Hepatocyte (in vitro differentiated cells): ENCODE data around the gene AP5Z1. TPM values are rescaled to one million over a fixed set of nuclear protein-coding genes. Genes with fewer than 3 reads are reported as not detected.

ENCODE experiments used
- DNase-seq: peaks from one replicate; pipeline ENCODE4 v3.0.0-alpha.2; 2016; ENCODE audit warnings: low spot score
- H2AFZ ChIP-seq: fragments of 200-600 bp; sonication (generic); 2 replicates; pipeline ENCODE4 v1.6.0; 2016; ENCODE audit warnings: antibody characterized with exemption, mild to moderate bottlenecking
- H3K27ac ChIP-seq: fragments of 200-600 bp; sonication (generic); 2 replicates; pipeline ENCODE4 v1.5.1; 2016; ENCODE audit warnings: mild to moderate bottlenecking
- H3K27me3 ChIP-seq: fragments of 200-600 bp; sonication (generic); 2 replicates; pipeline ENCODE4 v1.6.1; 2016
- H3K36me3 ChIP-seq: fragments of 200-600 bp; sonication (generic); replicated peaks from 2 replicates; pipeline ENCODE4 v1.5.1; 2016; ENCODE audit warnings: low read depth; ENCODE audit not compliant: insufficient read depth
- H3K4me1 ChIP-seq: fragments of 200-600 bp; sonication (generic); 2 replicates; pipeline ENCODE4 v1.5.1; 2016; ENCODE audit warnings: mild to moderate bottlenecking, moderate library complexity; ENCODE audit not compliant: insufficient read depth
- H3K4me2 ChIP-seq: fragments of 200-600 bp; sonication (generic); 2 replicates; pipeline ENCODE4 v1.6.0; 2016
- H3K4me3 ChIP-seq: fragments of 200-600 bp; sonication (generic); 2 replicates; pipeline ENCODE4 v1.5.1; 2016; ENCODE audit warnings: mild to moderate bottlenecking
- H3K79me2 ChIP-seq: fragments of 200-600 bp; sonication (generic); 2 replicates; pipeline ENCODE4 v1.6.0; 2017; ENCODE audit warnings: mild to moderate bottlenecking
- H3K9me2 ChIP-seq: fragments of 200-600 bp; sonication (generic); replicated peaks from 2 replicates; pipeline ENCODE4 v1.6.0; 2017; ENCODE audit warnings: mild to moderate bottlenecking; ENCODE audit not compliant: insufficient read depth
- H3K9me3 ChIP-seq: fragments of 200-600 bp; sonication (generic); 2 replicates; pipeline ENCODE4 v1.5.1; 2016; ENCODE audit warnings: low read depth, mild to moderate bottlenecking
- H4K20me1 ChIP-seq: fragments of 200-600 bp; sonication (generic); 2 replicates; pipeline ENCODE4 v1.6.0; 2016; ENCODE audit warnings: mild to moderate bottlenecking; ENCODE audit not compliant: insufficient read depth, poor library complexity, severe bottlenecking
- EZH2 ChIP-seq: fragments of 200-600 bp; sonication (generic); IDR thresholded peaks from 2 replicates; pipeline ENCODE4 v1.6.1; 2016; ENCODE audit warnings: antibody characterized with exemption, mild to moderate bottlenecking, borderline replicate concordance
- EZH2phosphoT487 ChIP-seq: fragments of 200-600 bp; sonication (generic); IDR thresholded peaks from one replicate; pipeline ENCODE4 v1.6.1; 2018; ENCODE audit warnings: antibody characterized with exemption, mild to moderate bottlenecking, low read depth, moderate library complexity; ENCODE audit not compliant: unreplicated experiment, severe bottlenecking
- WGBS: methylation state at CpG from one replicate; pipeline ENCODE4 v1.1.6; 2016; ENCODE audit warnings: low lambda C conversion rate; ENCODE audit errors: missing lambda C conversion rate; 5-methylcytosine and 5-hydroxymethylcytosine counted together
- polyA plus RNA-seq: library from polyadenylated mRNA; unstranded; fragments of >200 nt; fragmentation: Nextera tagmentation; extraction: Ambion mirVana; gene quantifications from 2 replicates; pipeline ENCODE4 v1.2.1, GENCODE V29; 2016
- total RNA-seq: library from RNA; depleted of rRNA; stranded (reverse); fragments of >200 nt; gene quantifications from 2 replicates; pipeline ENCODE4 v1.2.3, GENCODE V29; 2014
- TF ChIP-seq, protein P1 (sequence below): fragments of 200-600 bp; sonication (generic); IDR thresholded peaks from 2 replicates; pipeline ENCODE4 v1.5.1; 2016; ENCODE audit warnings: antibody characterized with exemption, mild to moderate bottlenecking; ENCODE audit not compliant: poor library complexity

Gene AP5Z1
- total and polyA plus RNA-seq, 2 experiments from 2014 or later: 33.9 to 60.3 TPM

DNA sequence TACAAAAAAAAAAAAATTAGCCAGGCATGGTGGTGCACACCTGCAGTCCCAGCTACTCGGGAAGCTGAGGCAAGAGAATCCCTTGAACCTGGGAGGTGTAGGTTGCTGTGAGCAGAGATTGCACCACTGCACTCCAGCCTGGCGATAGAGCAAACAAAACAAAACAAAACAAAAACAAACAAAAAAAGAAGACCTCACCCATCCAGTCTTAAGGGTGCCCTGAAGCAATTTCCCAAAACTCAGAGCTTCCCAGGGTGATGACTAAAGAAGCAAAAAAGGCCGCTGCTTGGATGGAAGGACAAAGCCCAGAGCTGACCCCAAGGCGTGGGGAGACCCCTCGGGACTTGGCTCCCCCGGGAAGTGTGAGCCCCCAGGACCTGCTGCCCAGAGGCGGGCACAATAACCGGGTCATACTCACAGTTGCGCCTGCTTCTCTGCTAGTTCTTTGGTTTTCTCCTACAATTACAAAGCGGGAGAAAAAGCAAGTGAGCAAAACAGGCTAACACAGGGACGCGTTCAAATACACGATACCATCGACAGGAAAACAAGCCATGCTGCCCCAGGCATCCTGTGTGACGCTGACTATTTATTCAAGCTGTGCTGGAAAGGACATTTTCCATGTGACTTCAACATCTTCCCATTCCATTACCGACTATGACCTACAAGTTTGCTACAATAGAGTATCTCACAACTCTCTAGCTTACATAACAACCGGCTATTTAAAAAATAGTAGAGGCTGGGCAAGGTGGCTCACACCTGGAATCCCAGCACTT, 56.5 kb downstream of the AP5Z1 start:
- Histone ChIP-seq H3K36me3 (no peaks in the 10 kb centered on the region), H3K9me2 (no peaks in the 10 kb centered on the region), H4K20me1 (no peaks in the 10 kb centered on the region), H3K9me3 (no peaks in the 10 kb centered on the region), H3K4me1 (no peaks in the 10 kb centered on the region), H3K4me2 (no peak overlapping the region), H3K27ac (no peak overlapping the region), H3K27me3 (no peaks in the 10 kb centered on the region), H2AFZ (no peak overlapping the region), H3K4me3 (no peak overlapping the region), H3K79me2 (no peaks in the 10 kb centered on the region)
- WGBS: 86% methylated on average over 17 of the region's 17 CpGs
- DNase-seq: no peak
- no peak for TF ChIP-seq EZH2phosphoT487
- TF ChIP-seq EZH2: no peak
- TF ChIP-seq, protein P1, sequence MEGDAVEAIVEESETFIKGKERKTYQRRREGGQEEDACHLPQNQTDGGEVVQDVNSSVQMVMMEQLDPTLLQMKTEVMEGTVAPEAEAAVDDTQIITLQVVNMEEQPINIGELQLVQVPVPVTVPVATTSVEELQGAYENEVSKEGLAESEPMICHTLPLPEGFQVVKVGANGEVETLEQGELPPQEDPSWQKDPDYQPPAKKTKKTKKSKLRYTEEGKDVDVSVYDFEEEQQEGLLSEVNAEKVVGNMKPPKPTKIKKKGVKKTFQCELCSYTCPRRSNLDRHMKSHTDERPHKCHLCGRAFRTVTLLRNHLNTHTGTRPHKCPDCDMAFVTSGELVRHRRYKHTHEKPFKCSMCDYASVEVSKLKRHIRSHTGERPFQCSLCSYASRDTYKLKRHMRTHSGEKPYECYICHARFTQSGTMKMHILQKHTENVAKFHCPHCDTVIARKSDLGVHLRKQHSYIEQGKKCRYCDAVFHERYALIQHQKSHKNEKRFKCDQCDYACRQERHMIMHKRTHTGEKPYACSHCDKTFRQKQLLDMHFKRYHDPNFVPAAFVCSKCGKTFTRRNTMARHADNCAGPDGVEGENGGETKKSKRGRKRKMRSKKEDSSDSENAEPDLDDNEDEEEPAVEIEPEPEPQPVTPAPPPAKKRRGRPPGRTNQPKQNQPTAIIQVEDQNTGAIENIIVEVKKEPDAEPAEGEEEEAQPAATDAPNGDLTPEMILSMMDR: no peak

DNA sequence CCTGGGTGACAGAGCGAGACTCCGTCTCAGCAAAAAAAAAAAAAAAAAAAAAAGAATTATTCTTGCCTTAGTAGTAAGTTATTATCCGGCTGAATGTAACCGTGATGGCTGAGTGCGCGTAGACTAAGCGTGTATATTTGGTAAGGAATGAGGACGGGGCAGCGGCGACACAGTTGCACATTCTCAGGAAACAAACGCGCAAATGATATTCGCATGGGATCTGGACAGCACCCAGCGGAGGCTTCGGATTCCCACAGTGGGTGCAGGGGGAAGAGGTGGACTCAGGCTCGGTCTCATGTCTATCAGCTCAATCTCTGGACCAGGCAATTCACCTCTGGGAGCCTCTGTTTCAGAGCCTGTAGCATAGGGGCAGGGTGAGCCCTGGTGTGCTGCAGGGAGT, 57.3 kb downstream of the AP5Z1 start:
- Histone ChIP-seq H3K27me3 (no peaks in the 10 kb centered on the region), H3K27ac (no peak overlapping the region), H3K4me3 (no peak overlapping the region), H3K36me3 (no peaks in the 10 kb centered on the region), H3K4me2 (no peak overlapping the region), H3K9me2 (no peaks in the 10 kb centered on the region), H3K79me2 (no peaks in the 10 kb centered on the region), H4K20me1 (no peaks in the 10 kb centered on the region), H3K4me1 (no peaks in the 10 kb centered on the region), H3K9me3 (no peaks in the 10 kb centered on the region), H2AFZ (no peak overlapping the region)
- no peak for TF ChIP-seq EZH2phosphoT487
- TF ChIP-seq, protein P1: no peak
- TF ChIP-seq EZH2: no peak
- WGBS: 96% methylated on average over 16 of the region's 16 CpGs
- no peak for DNase-seq

DNA sequence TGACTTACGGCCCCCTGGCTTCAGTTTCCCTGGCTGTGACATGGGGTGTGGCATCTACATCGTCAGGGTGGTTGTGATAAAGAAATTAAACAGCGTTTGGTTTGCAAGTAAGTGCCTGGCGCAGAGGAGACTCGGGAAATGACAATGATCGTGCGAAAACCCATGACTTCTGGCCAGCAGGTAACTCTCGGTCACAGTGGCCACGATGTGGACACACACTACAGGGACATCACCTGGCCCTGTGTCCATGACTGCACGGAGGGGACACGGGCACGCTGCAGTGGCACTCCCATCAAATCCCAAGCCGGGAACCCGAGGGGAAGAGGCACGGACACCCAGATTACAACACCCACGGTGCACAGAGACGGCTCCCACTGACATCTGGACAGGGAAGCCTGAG, 57.8 kb downstream of the AP5Z1 start:
- Histone ChIP-seq H3K36me3 (no peaks in the 10 kb centered on the region), H3K27me3 (no peaks in the 10 kb centered on the region), H2AFZ (no peak overlapping the region), H3K79me2 (no peaks in the 10 kb centered on the region), H3K9me2 (no peaks in the 10 kb centered on the region), H3K9me3 (no peaks in the 10 kb centered on the region), H3K4me1 (no peaks in the 10 kb centered on the region), H3K27ac (no peak overlapping the region), H3K4me3 (no peak overlapping the region), H3K4me2 (no peak overlapping the region), H4K20me1 (no peaks in the 10 kb centered on the region)
- TF ChIP-seq, protein P1: no peak
- no peak for TF ChIP-seq EZH2
- no peak for TF ChIP-seq EZH2phosphoT487
- no peak for DNase-seq
- 93% methylated on average over 17 of the region's 17 CpGs for WGBS
